ENCODE results near the gene NFRKB.
"Not testable (repeated sequence)": the region's sequence is repeated elsewhere in the genome, so short reads cannot be mapped to it uniquely, and the experiment has no call there.

NFRKB gene

DNA sequence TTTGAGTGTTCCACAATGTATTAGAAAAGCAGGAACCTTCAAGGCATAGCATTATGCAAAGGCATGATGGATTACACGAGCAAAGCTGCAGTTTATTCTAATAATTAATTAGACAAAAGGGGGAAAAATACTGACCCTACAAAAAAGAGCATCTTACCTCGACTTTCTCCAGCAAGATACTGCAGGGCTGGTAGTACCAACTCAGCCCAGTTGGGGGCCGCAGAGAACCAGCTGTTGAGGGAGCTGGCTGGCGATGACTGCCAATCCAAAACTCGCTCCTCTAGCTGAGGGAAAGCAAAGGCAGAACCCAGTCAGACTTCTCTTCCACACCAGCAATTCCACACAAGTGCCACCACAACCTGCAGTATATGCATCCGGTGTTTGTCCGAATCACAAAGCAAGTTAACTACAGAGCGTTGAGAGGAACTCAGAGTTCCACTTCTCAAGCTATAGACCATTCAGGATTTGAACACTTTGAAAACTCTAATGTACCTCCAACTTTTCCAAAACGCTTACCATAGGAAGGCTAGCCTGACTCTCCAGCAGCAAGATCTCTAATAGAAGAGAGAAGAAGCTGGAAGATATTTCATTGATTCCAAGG is 13.7 kb downstream of the NFRKB start:
- no peak overlapping the region for H3K4me3 ChIP-seq (ENCODE audit: low read depth, low read length, poor library complexity, severe bottlenecking)
- no peaks in the 10 kb centered on the region for H4K20me1 ChIP-seq (ENCODE audit: insufficient read depth, low read length)
- H3K27ac ChIP-seq (ENCODE audit: low read depth, low read length, poor library complexity, severe bottlenecking) = no peak overlapping the region
- no peak overlapping the region for H2AFZ ChIP-seq (ENCODE audit: low read length)
- no peaks in the 10 kb centered on the region for H3K9me2 ChIP-seq (ENCODE audit: low read depth, low read length)
- no peaks in the 10 kb centered on the region for H3K4me1 ChIP-seq (ENCODE audit: insufficient read depth, low read length, severe bottlenecking)
- H3K79me2 ChIP-seq (ENCODE audit: insufficient read depth, low read length) = no peaks in the 10 kb centered on the region
- H3K36me3 ChIP-seq (ENCODE audit: insufficient read depth, low read length) = peaks cover 91% of the 10 kb centered on the region
- H3K9me3 ChIP-seq (ENCODE audit: low read length) = no peaks in the 10 kb centered on the region
- H3K9ac ChIP-seq (ENCODE audit: low read length) = no peak overlapping the region
- TF ChIP-seq EZH2 (IDR thresholded peaks at IDR 0.05; ENCODE audit: borderline replicate concordance, low read length) (no peak), CTCF (IDR thresholded peaks at IDR 0.05; ENCODE audit: low read length) (peak; percentile 60)
- no peak overlapping the region for H3K4me2 ChIP-seq (ENCODE audit: low read length)
- no peaks in the 10 kb centered on the region for H3K27me3 ChIP-seq (ENCODE audit: insufficient read depth, low read length)
- no peaks in the 10 kb centered on the region for H3F3A ChIP-seq (ENCODE audit: insufficient read depth, low read length)

- Histone ChIP-seq H3K4me3 (ENCODE audit: low read depth, low read length, poor library complexity, severe bottlenecking) (no peak overlapping the region), H3K27me3 (ENCODE audit: insufficient read depth, low read length) (no peaks in the 10 kb centered on the region), H3F3A (ENCODE audit: insufficient read depth, low read length) (no peaks in the 10 kb centered on the region), H3K9ac (ENCODE audit: low read length) (no peak overlapping the region), H2AFZ (ENCODE audit: low read length) (no peak overlapping the region), H4K20me1 (ENCODE audit: insufficient read depth, low read length) (no peaks in the 10 kb centered on the region), H3K9me3 (ENCODE audit: low read length) (no peaks in the 10 kb centered on the region), H3K27ac (ENCODE audit: low read depth, low read length, poor library complexity, severe bottlenecking) (no peak overlapping the region), H3K36me3 (ENCODE audit: insufficient read depth, low read length) (peaks cover 91% of the 10 kb centered on the region), H3K79me2 (ENCODE audit: insufficient read depth, low read length) (no peaks in the 10 kb centered on the region), H3K4me1 (ENCODE audit: insufficient read depth, low read length, severe bottlenecking) (no peaks in the 10 kb centered on the region), H3K4me2 (ENCODE audit: low read length) (no peak overlapping the region), H3K9me2 (ENCODE audit: low read depth, low read length) (no peaks in the 10 kb centered on the region)
- TF ChIP-seq EZH2 (IDR thresholded peaks at IDR 0.05; ENCODE audit: borderline replicate concordance, low read length) (no peak), CTCF (IDR thresholded peaks at IDR 0.05; ENCODE audit: low read length) (no peak)
Measured at GRCh38 chr11:129880311-129880710, 15.1 kb downstream of the NFRKB start.

DNA sequence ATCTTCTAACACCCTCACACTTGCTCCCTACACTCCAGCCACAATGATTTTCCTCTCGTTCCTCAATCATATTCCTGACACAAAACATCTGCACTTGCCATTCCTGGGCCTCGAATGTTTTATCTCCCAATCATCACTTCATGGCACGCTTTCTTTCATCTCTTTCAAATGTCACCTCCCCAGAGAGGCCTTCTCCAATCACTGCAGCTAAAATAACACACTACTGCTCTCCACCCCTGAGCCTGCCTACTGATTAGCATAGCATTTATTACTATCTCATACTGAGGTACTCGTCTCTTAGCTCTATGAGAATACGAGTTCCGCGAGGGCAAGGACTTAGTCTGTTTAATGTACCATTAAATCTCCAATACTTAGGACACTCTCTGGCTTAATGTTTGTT is 23.5 kb downstream of the NFRKB start:
- no peak overlapping the region for H3K4me3 ChIP-seq (ENCODE audit: low read depth, low read length, poor library complexity, severe bottlenecking)
- H3F3A ChIP-seq (ENCODE audit: insufficient read depth, low read length) = no peaks in the 10 kb centered on the region
- no peaks in the 10 kb centered on the region for H3K4me1 ChIP-seq (ENCODE audit: insufficient read depth, low read length, severe bottlenecking)
- TF ChIP-seq CTCF (IDR thresholded peaks at IDR 0.05; ENCODE audit: low read length) = no peak
- TF ChIP-seq EZH2 (IDR thresholded peaks at IDR 0.05; ENCODE audit: borderline replicate concordance, low read length) = no peak
- no peaks in the 10 kb centered on the region for H3K9me3 ChIP-seq (ENCODE audit: low read length)
- H3K27ac ChIP-seq (ENCODE audit: low read depth, low read length, poor library complexity, severe bottlenecking) = no peak overlapping the region
- no peaks in the 10 kb centered on the region for H3K27me3 ChIP-seq (ENCODE audit: insufficient read depth, low read length)
- no peaks in the 10 kb centered on the region for H3K9me2 ChIP-seq (ENCODE audit: low read depth, low read length)
- no peak overlapping the region for H3K4me2 ChIP-seq (ENCODE audit: low read length)
- no peak overlapping the region for H3K9ac ChIP-seq (ENCODE audit: low read length)
- no peaks in the 10 kb centered on the region for H4K20me1 ChIP-seq (ENCODE audit: insufficient read depth, low read length)
- H2AFZ ChIP-seq (ENCODE audit: low read length) = no peak overlapping the region
- H3K36me3 ChIP-seq (ENCODE audit: insufficient read depth, low read length) = peaks cover 97% of the 10 kb centered on the region
- H3K79me2 ChIP-seq (ENCODE audit: insufficient read depth, low read length) = no peaks in the 10 kb centered on the region

DNA sequence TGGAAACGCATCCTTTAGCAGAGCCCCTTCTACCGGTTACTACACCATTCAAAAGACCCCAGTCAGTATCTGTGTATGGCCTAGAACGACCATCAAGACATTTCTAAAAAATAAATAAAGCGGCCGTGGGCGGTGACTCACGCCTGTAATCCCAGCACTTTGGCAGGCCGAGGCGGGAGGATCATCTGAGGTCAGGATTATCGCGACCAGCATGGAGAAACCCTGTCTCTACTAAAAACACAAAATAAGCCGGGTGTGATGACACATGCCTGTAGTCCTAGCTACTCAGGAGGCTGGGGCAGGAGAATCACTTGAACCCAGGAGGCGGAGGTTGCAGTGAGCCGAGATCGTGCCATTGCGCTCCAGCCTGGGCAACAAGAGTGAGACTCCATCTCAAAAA is 26.8 kb downstream of the NFRKB start:
- not testable (repeated sequence) for H3K27ac ChIP-seq (ENCODE audit: low read depth, low read length, poor library complexity, severe bottlenecking); H3K4me2 ChIP-seq (ENCODE audit: low read length); H3K27me3 ChIP-seq (ENCODE audit: insufficient read depth, low read length); H4K20me1 ChIP-seq (ENCODE audit: insufficient read depth, low read length); H3K79me2 ChIP-seq (ENCODE audit: insufficient read depth, low read length); H2AFZ ChIP-seq (ENCODE audit: low read length); H3K9me2 ChIP-seq (ENCODE audit: low read depth, low read length); H3K9ac ChIP-seq (ENCODE audit: low read length); H3K4me3 ChIP-seq (ENCODE audit: low read depth, low read length, poor library complexity, severe bottlenecking); H3K9me3 ChIP-seq (ENCODE audit: low read length); H3K4me1 ChIP-seq (ENCODE audit: insufficient read depth, low read length, severe bottlenecking); H3F3A ChIP-seq (ENCODE audit: insufficient read depth, low read length)
- peaks cover 97% of the 10 kb centered on the region for H3K36me3 ChIP-seq (ENCODE audit: insufficient read depth, low read length)
